NCI-H524 (cell line): ENCODE data around the gene MS4A3.
"Not testable (repeated sequence)": the region's sequence is repeated elsewhere in the genome, so short reads cannot be mapped to it uniquely, and the experiment has no call there.

Source experiments
- DNase-seq, 2 experiments: peaks; one replicate each; lab custom pipeline; 2025; lab: John Stamatoyannopoulos, UW

MS4A3 gene

DNA sequence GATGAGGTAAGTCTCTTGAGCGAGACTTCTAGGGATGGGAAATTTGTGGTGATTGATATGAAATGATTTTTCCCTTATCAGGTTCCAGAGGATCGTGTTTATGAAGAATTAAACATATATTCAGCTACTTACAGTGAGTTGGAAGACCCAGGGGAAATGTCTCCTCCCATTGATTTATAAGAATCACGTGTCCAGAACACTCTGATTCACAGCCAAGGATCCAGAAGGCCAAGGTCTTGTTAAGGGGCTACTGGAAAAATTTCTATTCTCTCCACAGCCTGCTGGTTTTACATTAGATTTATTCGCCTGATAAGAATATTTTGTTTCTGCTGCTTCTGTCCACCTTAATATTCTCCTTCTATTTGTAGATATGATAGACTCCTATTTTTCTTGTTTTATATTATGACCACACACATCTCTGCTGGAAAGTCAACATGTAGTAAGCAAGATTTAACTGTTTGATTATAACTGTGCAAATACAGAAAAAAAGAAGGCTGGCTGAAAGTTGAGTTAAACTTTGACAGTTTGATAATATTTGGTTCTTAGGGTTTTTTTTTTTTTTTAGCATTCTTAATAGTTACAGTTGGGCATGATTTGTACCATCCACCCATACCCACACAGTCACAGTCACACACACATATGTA is 39.1 kb downstream of the MS4A3 start:
- no peak for DNase-seq

DNA sequence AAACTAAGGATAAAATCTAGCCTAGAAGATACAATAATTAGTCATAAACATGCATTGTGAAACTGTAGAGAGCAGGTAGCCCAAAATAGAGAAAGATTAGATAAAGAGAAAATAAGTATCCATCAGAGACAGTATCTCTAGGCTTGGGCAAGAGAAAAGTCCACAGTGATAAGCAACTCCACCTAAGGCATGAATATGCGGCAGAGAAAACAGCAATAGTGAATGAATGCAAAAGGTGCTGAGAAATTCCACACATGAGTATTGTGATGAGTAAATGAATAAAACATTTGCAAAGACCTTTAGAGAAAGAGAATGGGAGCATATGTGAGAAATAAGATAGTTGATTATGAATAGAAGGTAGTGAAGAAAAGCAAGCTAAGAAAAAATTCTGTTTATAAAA is 40.7 kb downstream of the MS4A3 start:
- no peak for DNase-seq

- no peak for DNase-seq
Measured at GRCh38 chr11:60098508-60098907, 42.0 kb downstream of the MS4A3 start.

DNA sequence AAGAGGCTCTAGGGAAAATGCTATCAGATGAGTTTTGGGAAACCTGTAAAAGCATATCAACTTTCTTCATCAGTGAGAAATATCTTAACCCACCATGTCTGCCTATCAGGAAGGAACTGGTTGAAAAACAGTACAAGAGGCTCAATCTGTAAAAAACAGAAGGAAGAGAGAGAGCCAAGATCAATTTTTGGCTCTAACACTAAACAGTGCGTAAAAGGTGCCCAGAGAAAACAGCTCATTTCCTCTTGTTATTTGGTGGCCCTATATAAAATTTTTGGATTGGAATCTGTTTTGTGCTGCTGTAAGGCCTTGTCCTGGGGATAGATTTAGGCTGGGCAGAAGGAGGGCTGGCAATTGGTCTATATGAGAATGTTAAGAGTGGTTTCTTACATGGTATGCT is 44.1 kb downstream of the MS4A3 start:
- no peak for DNase-seq

DNA sequence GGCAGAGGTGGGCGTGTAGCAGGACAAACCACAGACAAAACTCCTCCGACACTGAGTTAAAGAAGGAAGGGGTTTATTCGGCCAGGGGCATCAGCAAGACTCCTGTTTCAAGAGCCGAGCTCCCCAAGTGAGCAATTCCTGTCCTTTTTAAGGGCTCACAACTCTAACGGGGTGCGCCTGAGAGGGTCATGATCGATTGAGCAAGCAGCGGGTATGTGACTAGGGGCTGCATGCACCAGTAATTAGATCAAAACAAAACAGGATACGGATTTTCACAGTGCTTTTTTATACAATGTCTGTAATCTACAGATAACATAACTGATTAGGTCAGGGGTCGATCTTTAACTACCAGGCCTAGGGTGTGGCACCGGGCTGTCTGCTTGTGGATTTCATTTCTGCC is 44.9 kb downstream of the MS4A3 start:
- not testable (repeated sequence) for DNase-seq

DNA sequence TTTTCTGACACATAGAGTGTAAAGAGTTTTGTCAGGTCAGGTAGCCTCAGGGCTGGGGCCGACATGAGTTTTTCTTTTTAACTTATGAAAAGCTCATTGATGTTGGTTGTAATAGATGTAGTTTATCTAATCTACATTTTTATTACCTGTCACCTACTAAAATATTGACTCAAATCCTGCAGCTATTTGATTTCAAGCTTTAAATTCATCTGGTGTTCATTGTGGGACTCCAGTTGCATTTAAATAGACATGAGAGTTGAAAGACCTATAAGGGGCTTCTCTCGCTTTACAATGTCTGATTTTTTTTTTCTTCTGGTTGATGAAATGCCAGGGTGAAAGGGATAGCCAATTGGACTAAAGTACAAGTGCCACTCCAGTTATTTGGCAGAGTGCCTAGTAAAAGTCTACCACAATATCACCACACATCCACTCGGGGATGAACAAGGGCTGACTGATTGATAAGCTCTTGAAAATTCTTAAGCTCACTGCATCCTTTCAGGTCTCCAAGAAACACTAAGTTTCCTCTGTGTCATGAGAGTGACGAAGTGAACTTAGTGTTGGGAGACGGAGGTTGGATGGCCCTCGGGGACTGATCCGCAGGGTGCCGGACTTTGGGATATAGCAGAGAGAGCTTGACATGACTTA is 48.1 kb downstream of the MS4A3 start:
- DNase-seq, result not testable (repeated sequence)

DNA sequence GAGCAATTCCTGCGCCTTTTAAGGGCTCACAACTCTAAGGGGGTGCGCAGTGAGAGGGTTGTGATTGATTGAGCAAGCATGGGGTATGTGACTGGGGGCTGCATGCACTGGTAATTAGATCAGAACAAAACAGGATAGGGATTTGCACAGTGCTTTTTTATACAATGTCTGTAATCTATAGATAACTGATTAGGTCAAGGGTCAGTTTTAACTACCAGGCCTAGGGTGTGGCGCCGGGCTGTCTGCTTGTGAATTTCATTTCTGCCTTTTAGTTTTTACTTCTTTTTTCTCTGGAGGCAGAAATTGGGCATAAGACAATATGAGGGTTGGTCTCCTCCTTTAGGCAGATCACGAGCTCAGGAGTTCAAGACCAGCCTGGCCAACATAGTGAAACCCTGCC is 52.2 kb downstream of the MS4A3 start:
- DNase-seq, result not testable (repeated sequence)

DNA sequence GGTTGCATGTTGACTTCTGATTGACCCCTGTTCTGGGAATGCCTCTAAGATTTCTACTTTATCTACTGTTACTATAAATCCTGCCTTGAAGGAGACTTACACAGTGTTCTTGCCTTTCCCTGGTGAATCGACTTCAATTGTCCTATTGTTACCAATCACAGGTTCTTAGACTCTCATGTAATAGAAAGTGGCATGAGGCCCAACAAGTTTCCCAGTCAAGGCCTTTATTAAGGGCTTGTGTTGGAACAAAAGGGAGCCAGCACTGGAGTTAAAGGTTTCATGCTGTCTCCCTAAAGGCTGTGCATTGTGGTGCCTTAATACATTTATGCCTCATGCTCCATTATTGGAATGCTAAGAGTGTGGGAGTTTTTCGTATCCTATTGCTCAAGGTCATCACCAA is 55.3 kb downstream of the MS4A3 start:
- no peak for DNase-seq

DNA sequence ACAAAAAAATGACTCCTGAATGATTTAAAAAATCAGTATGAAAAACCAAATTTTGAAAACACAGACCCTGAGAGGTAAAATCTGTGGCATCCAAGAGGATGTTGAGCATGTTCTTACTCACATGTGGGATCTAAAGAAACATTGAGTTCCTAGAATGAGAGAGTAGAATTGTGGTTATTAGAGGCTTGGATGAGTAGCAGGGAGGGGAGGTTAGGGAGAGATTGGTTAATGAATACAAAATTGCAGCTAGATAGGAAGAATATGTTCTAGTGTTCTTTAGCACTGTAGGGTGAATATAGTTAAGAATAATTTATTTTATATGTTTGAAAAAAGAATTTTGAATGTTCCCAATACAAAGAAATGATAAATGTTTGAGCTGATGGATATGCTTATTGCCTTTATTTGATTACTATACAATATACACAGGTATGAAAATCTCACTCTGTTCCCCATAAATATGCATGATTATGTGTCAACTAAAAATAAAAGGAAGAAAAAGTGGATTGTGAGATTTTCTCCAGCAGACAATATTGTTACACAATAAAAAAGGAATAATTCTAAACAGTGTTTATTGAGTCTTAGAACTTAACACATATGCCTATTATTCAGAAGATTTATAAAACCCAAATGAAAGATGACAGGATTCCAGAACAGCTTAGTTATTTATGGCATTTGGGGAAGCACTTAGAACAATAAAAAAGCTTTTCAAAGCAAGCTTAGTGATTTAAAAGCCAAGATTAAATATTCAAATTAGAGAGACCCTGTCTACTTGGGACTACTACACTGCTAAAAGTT is 60.7 kb downstream of the MS4A3 start:
- DNase-seq, result no peak

DNA sequence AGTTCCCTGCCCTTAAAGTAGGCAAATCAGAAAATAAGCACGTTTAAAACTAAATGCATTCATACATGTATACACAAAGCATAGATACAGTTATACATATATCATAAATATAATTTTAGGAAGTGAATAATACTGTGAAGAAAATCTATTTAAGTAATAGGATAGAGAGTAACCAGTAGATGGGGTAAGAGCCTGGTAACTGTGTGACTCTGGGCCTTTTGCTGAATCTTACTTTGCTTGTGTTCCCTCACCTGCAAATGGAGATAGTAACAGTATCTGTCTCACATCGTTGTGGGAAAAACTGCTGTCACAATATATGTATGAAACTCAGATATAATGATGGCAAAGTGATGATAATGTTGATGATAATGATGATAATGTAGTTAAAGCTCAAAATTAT is 61.9 kb downstream of the MS4A3 start:
- no peak for DNase-seq

- no peak for DNase-seq
Measured at GRCh38 chr11:60119710-60120109, 63.2 kb downstream of the MS4A3 start.
